Rectal smooth muscle tissue (tissue), 1 donor: ENCODE measurements around the gene IFNGR2.

Experiments used
- H3K27ac ChIP-seq: one replicate; pipeline ENCODE4 v1.7.0; 2013; ENCODE audit warnings: low read depth, low read length, inconsistent platforms
- H3K27me3 ChIP-seq: one replicate; pipeline ENCODE4 v1.7.0; 2013; ENCODE audit warnings: low read length; ENCODE audit not compliant: control insufficient read depth, insufficient read depth
- H3K36me3 ChIP-seq: one replicate; pipeline ENCODE4 v1.7.0; 2013; ENCODE audit warnings: low read length; ENCODE audit not compliant: control insufficient read depth, insufficient read depth
- H3K4me1 ChIP-seq: one replicate; pipeline ENCODE4 v1.7.0; 2013; ENCODE audit warnings: low read length; ENCODE audit not compliant: control insufficient read depth, insufficient read depth
- H3K4me3 ChIP-seq: one replicate; pipeline ENCODE4 v1.7.0; 2013; ENCODE audit warnings: low read length
- H3K9ac ChIP-seq: one replicate; pipeline ENCODE4 v1.7.0; 2013; ENCODE audit warnings: low read length

The IFNGR2 gene

GRCh38 chr21:33414068-33414467, 10.9 kb downstream of the IFNGR2 start:
- no peaks in the 10 kb centered on the region for H3K27me3 ChIP-seq
- no peak overlapping the region for H3K9ac ChIP-seq
- H3K4me1 ChIP-seq, result no peaks in the 10 kb centered on the region
- H3K4me3 ChIP-seq, result no peak overlapping the region
- peaks cover 5% of the 10 kb centered on the region for H3K36me3 ChIP-seq
- H3K27ac ChIP-seq, result no peak overlapping the region

- H3K27me3 ChIP-seq, result no peaks in the 10 kb centered on the region
- no peak overlapping the region for H3K4me3 ChIP-seq
- H3K36me3 ChIP-seq, result peaks cover 6% of the 10 kb centered on the region
- H3K9ac ChIP-seq, result no peak overlapping the region
- H3K4me1 ChIP-seq, result peaks cover under 1% of the 10 kb centered on the region
- no peak overlapping the region for H3K27ac ChIP-seq
These were observed 11.7 kb downstream of the IFNGR2 start for GRCh38 chr21:33414926-33415325.

- Histone ChIP-seq H3K4me3 (no peak overlapping the region), H3K36me3 (peaks cover 21% of the 10 kb centered on the region), H3K27ac (no peak overlapping the region), H3K9ac (no peak overlapping the region), H3K4me1 (peaks cover 4% of the 10 kb centered on the region), H3K27me3 (no peaks in the 10 kb centered on the region)
These were observed 15.5 kb downstream of the IFNGR2 start for GRCh38 chr21:33418691-33419090.

- Histone ChIP-seq H3K4me3 (no peak overlapping the region), H3K27me3 (no peaks in the 10 kb centered on the region), H3K27ac (peak overlapping the region; percentile 6), H3K9ac (no peak overlapping the region), H3K4me1 (peaks cover 4% of the 10 kb centered on the region), H3K36me3 (peaks cover 23% of the 10 kb centered on the region)
These were observed 16.4 kb downstream of the IFNGR2 start for GRCh38 chr21:33419538-33420123.

- H3K36me3 ChIP-seq, result peaks cover 24% of the 10 kb centered on the region
These were observed 18.6 kb downstream of the IFNGR2 start for GRCh38 chr21:33421713-33422393.

GRCh38 chr21:33424214-33424613, 21.0 kb downstream of the IFNGR2 start:
- H3K27ac ChIP-seq, result no peak overlapping the region
- H3K27me3 ChIP-seq, result no peaks in the 10 kb centered on the region
- H3K36me3 ChIP-seq, result peaks cover 27% of the 10 kb centered on the region
- peaks cover 4% of the 10 kb centered on the region for H3K4me1 ChIP-seq
- H3K9ac ChIP-seq, result no peak overlapping the region
- no peak overlapping the region for H3K4me3 ChIP-seq

More at GRCh38 chr21:33421713-33422393, 18.6 kb downstream of the IFNGR2 start:
- Histone ChIP-seq H3K27me3 (no peaks in the 10 kb centered on the region), H3K4me1 (peaks cover 4% of the 10 kb centered on the region), H3K4me3 (no peak overlapping the region), H3K9ac (no peak overlapping the region), H3K27ac (no peak overlapping the region)

- Histone ChIP-seq H3K27ac (no peak overlapping the region), H3K4me1 (no peaks in the 10 kb centered on the region), H3K36me3 (peaks cover 22% of the 10 kb centered on the region), H3K9ac (no peak overlapping the region), H3K4me3 (no peak overlapping the region), H3K27me3 (no peaks in the 10 kb centered on the region)
These were observed 22.6 kb downstream of the IFNGR2 start for GRCh38 chr21:33425825-33426224.

GRCh38 chr21:33427051-33427450, 23.8 kb downstream of the IFNGR2 start:
- H3K4me1 ChIP-seq, result no peaks in the 10 kb centered on the region
- no peak overlapping the region for H3K4me3 ChIP-seq
- no peak overlapping the region for H3K9ac ChIP-seq
- H3K27ac ChIP-seq, result no peak overlapping the region
- H3K27me3 ChIP-seq, result no peaks in the 10 kb centered on the region
- H3K36me3 ChIP-seq, result peaks cover 14% of the 10 kb centered on the region

GRCh38 chr21:33428669-33429068, 25.5 kb downstream of the IFNGR2 start:
- H3K4me3 ChIP-seq, result no peak overlapping the region
- peaks cover 24% of the 10 kb centered on the region for H3K36me3 ChIP-seq
- no peaks in the 10 kb centered on the region for H3K27me3 ChIP-seq
- no peaks in the 10 kb centered on the region for H3K4me1 ChIP-seq
- no peak overlapping the region for H3K27ac ChIP-seq
- H3K9ac ChIP-seq, result no peak overlapping the region

GRCh38 chr21:33430858-33431257, 27.6 kb downstream of the IFNGR2 start:
- Histone ChIP-seq H3K9ac (no peak overlapping the region), H3K36me3 (peaks cover 23% of the 10 kb centered on the region), H3K27me3 (no peaks in the 10 kb centered on the region), H3K27ac (no peak overlapping the region), H3K4me1 (peaks cover 4% of the 10 kb centered on the region), H3K4me3 (no peak overlapping the region)

- Histone ChIP-seq H3K4me1 (peaks cover 4% of the 10 kb centered on the region), H3K27me3 (no peaks in the 10 kb centered on the region), H3K36me3 (peaks cover 19% of the 10 kb centered on the region), H3K4me3 (no peak overlapping the region), H3K27ac (no peak overlapping the region), H3K9ac (no peak overlapping the region)
These were observed 29.3 kb downstream of the IFNGR2 start for GRCh38 chr21:33432496-33432895.

- Histone ChIP-seq H3K36me3 (peaks cover 19% of the 10 kb centered on the region), H3K27me3 (no peaks in the 10 kb centered on the region), H3K27ac (no peak overlapping the region), H3K9ac (no peak overlapping the region), H3K4me3 (no peak overlapping the region), H3K4me1 (peaks cover 4% of the 10 kb centered on the region)
These were observed 29.8 kb downstream of the IFNGR2 start for GRCh38 chr21:33433001-33433400.
